GM21576 (cell line): ENCODE data around the gene SMIM29.

Source experiments
- ATAC-seq: cut with Tn5 transposase; IDR thresholded peaks from one replicate; pipeline ENCODE4 v1.9.1; 2021; ENCODE audit warnings: mild to moderate bottlenecking, moderate library complexity; ENCODE audit not compliant: unreplicated experiment

SMIM29 gene

DNA sequence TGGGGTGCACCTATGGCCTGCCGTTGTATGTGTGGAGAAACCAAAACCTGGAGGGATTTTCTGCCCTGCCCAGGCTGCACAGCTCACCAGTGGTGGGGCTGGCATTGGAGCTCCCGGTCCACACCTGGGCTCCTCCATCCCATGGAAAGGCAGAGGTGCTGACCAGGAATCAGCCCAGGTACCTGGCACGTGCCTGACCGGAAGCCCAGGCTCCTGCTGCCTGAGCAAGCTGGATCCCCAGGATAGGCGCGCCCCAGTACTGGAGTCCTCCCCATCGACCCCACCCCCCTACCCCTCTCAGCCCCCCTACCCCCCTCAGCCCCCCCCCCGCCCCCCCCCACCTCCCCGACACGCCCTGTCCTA, 52.0 kb downstream of the SMIM29 start:
- no peak for ATAC-seq
